OCI-LY7 (cell line): ENCODE measurements around the gene PSPN. TPM values are rescaled to one million over a fixed set of nuclear protein-coding genes. Genes with fewer than 3 reads are reported as not detected.

Source experiments
- BruUV-seq: library from RNA; stranded (reverse); fragments of 400-500 nt; replicated peaks from 2 replicates; lab custom pipeline; 2021; lab: Mats Ljungman, UMichigan
- CTCF ChIA-PET: fragments of 300-600 bp; sonication (Branson Sonifier 250); formaldehyde crosslinking; loops from one replicate; lab custom pipeline; 2022; ENCODE audit warnings: antibody characterized with exemption; ENCODE audit not compliant: unreplicated experiment; lab: Charles Lee
- POLR2A ChIA-PET: fragments of 300-600 bp; sonication (Branson Sonifier 250); formaldehyde crosslinking; loops from one replicate; lab custom pipeline; 2022; ENCODE audit warnings: antibody characterized with exemption; lab: Charles Lee
- DNase-seq: peaks from one replicate; pipeline ENCODE4 v3.0.0-alpha.2; 2015; ENCODE audit warnings: low spot score
- H2AFZ ChIP-seq: fragments of 200-600 bp; sonication (generic), shearing (Covaris generic); 2 replicates; pipeline ENCODE4 v1.6.1; 2014; ENCODE audit warnings: mild to moderate bottlenecking, antibody characterized with exemption, low read length, moderate library complexity
- H3K27ac ChIP-seq: fragments of 200-600 bp; sonication (generic); 2 replicates; pipeline ENCODE4 v1.5.1; 2014; ENCODE audit warnings: mixed run types, low read depth, mild to moderate bottlenecking, moderate library complexity, low read length, inconsistent platforms; ENCODE audit not compliant: poor library complexity, severe bottlenecking
- H3K36me3 ChIP-seq: fragments of 200-600 bp; sonication (generic); 2 replicates; pipeline ENCODE4 v1.6.1; 2014; ENCODE audit warnings: mild to moderate bottlenecking, antibody characterized with exemption, low read length, moderate library complexity, mixed read lengths; ENCODE audit not compliant: insufficient read depth
- H3K4me1 ChIP-seq: fragments of 200-600 bp; sonication (generic); 2 replicates; pipeline ENCODE4 v1.5.1; 2014; ENCODE audit warnings: mild to moderate bottlenecking, low read length; ENCODE audit not compliant: insufficient read depth, poor library complexity, severe bottlenecking
- H3K4me2 ChIP-seq: fragments of 200-600 bp; sonication (generic); 2 replicates; pipeline ENCODE4 v1.6.1; 2014; ENCODE audit warnings: mild to moderate bottlenecking, low read length
- H3K4me3 ChIP-seq: fragments of 200-600 bp; sonication (generic); 2 replicates; pipeline ENCODE4 v1.5.1; 2014; ENCODE audit warnings: mild to moderate bottlenecking, low read depth, low read length; ENCODE audit not compliant: poor library complexity, severe bottlenecking
- H3K79me2 ChIP-seq: fragments of 200-600 bp; sonication (generic); 2 replicates; pipeline ENCODE4 v1.6.1; 2016; ENCODE audit warnings: low read depth, mild to moderate bottlenecking, low read length, moderate library complexity, mixed read lengths; ENCODE audit not compliant: insufficient read depth
- H3K9me2 ChIP-seq: fragments of 200-600 bp; sonication (generic); 2 replicates; pipeline ENCODE4 v1.6.1; 2016; ENCODE audit warnings: mild to moderate bottlenecking, low read length, mixed read lengths; ENCODE audit not compliant: insufficient read depth
- H3K9me3 ChIP-seq: fragments of 200-600 bp; sonication (generic); 2 replicates; pipeline ENCODE4 v1.6.1; 2014; ENCODE audit warnings: mild to moderate bottlenecking, mixed run types, low read length, mixed read lengths
- H4K20me1 ChIP-seq: fragments of 200-600 bp; sonication (generic); 2 replicates; pipeline ENCODE4 v1.6.1; 2014; ENCODE audit warnings: mild to moderate bottlenecking, antibody characterized with exemption, low read length, moderate library complexity, mixed read lengths; ENCODE audit not compliant: insufficient read depth
- CTCF ChIP-seq: fragments of 200-600 bp; sonication (generic); conservative IDR thresholded peaks from 2 replicates; pipeline ENCODE4 v1.5.1; 2014; ENCODE audit warnings: mild to moderate bottlenecking, antibody characterized with exemption, low read length, moderate library complexity, mixed read lengths
- EZH2phosphoT487 ChIP-seq: fragments of 200-600 bp; sonication (generic); IDR thresholded peaks from 2 replicates; pipeline ENCODE4 v1.6.1; 2018; ENCODE audit warnings: low read depth, borderline replicate concordance, mild to moderate bottlenecking, mixed run types, antibody characterized with exemption, low read length, moderate library complexity, mixed read lengths
- intact Hi-C: fragments of 100-400 bp; cut with micrococcal nuclease; formaldehyde crosslinking; loops from one replicate; pipeline ENCODE4 v1.10.0; 2022; ENCODE audit not compliant: unreplicated experiment
- total RNA-seq, 2 experiments: library from RNA; depleted of rRNA in 1 of 2; stranded (reverse); fragments of >200 nt in 1 of 2; shearing (Covaris generic) in 1 of 2; gene quantifications; 2 replicates each; pipeline ENCODE4 v1.2.3, GENCODE V29; 2014 to 2022

The PSPN gene
- total RNA-seq, 2 experiments from 2014 or later: 1.6 to 2.1 TPM

GRCh38 chr19:6381030-6381750 is 5.5 kb upstream of the PSPN start:
- no peak overlapping the region for H3K4me2 ChIP-seq
- peaks cover 76% of the 10 kb centered on the region for H3K36me3 ChIP-seq
- no peaks in the 10 kb centered on the region for H3K79me2 ChIP-seq
- TF ChIP-seq EZH2phosphoT487: no peak
- no peak for TF ChIP-seq CTCF
- H3K9me3 ChIP-seq: no peaks in the 10 kb centered on the region
- no TSS peak for BruUV-seq
- H2AFZ ChIP-seq: no peak overlapping the region
- H4K20me1 ChIP-seq: no peaks in the 10 kb centered on the region
- POLR2A ChIA-PET: no interaction called here
- DNase-seq: no peak
- H3K9me2 ChIP-seq: no peaks in the 10 kb centered on the region
- intact Hi-C loops: no loop called here
- no peak overlapping the region for H3K27ac ChIP-seq
- CTCF ChIA-PET: no interaction called here
- H3K4me1 ChIP-seq: no peaks in the 10 kb centered on the region
- H3K4me3 ChIP-seq: no peak overlapping the region

GRCh38 chr19:6379744-6380143 is 4.0 kb upstream of the PSPN start:
- no peaks in the 10 kb centered on the region for H3K9me3 ChIP-seq
- H3K4me1 ChIP-seq: no peaks in the 10 kb centered on the region
- no peak overlapping the region for H3K4me2 ChIP-seq
- intact Hi-C loops: no loop called here
- H2AFZ ChIP-seq: no peak overlapping the region
- TF ChIP-seq EZH2phosphoT487: no peak
- TF ChIP-seq CTCF: no peak
- no peak overlapping the region for H3K27ac ChIP-seq
- H3K4me3 ChIP-seq: no peak overlapping the region
- ChIA-PET POLR2A (no interaction called here), CTCF (no interaction called here)
- DNase-seq: no peak
- BruUV-seq: no TSS peak
- no peaks in the 10 kb centered on the region for H4K20me1 ChIP-seq
- H3K36me3 ChIP-seq: peaks cover 67% of the 10 kb centered on the region
- no peaks in the 10 kb centered on the region for H3K9me2 ChIP-seq
- H3K79me2 ChIP-seq: no peaks in the 10 kb centered on the region

- Histone ChIP-seq H3K4me2 (no peak overlapping the region), H3K9me2 (no peaks in the 10 kb centered on the region), H3K9me3 (no peaks in the 10 kb centered on the region), H3K4me3 (no peak overlapping the region), H3K27ac (no peak overlapping the region), H2AFZ (no peak overlapping the region), H3K36me3 (peaks cover 56% of the 10 kb centered on the region), H3K4me1 (peaks cover 9% of the 10 kb centered on the region), H3K79me2 (no peaks in the 10 kb centered on the region), H4K20me1 (no peaks in the 10 kb centered on the region)
- POLR2A ChIA-PET: no interaction called here
- intact Hi-C loops: no loop called here
- TF ChIP-seq CTCF: no peak
- no peak for TF ChIP-seq EZH2phosphoT487
- CTCF ChIA-PET: no interaction called here
- no TSS peak for BruUV-seq
- no peak for DNase-seq
Measured at GRCh38 chr19:6378486-6378885, 2.8 kb upstream of the PSPN start.
